Pericardium fibroblast (primary cell): Measurements from ENCODE around the gene TMEM95. TPM values are rescaled to one million over a fixed set of nuclear protein-coding genes. Genes with fewer than 3 reads are reported as not detected.

Source experiments
- total RNA-seq: library from RNA; depleted of rRNA; stranded (reverse); fragments of >200 nt; gene quantifications from 2 replicates; pipeline ENCODE4 v1.2.3, GENCODE V29; 2015

TMEM95 gene
- not detected in 2 replicates for total RNA-seq

DNA sequence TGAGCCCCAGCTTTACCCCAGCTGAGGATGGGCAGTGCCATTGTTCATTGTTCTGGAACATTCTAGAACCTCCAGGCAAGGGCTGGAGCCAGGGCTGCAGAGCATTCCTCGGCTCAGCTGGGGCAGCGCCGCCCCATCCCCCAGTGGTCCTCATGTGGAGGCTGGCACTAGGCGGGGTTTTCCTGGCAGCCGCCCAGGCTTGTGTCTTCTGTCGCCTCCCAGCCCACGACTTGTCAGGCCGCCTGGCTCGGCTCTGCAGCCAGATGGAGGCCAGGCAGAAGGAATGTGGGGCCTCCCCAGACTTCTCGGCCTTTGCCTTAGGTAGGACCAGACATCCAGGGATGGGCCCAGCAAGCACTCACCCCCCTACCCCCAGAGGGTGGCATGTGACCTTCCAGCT, at the start of gene TMEM95:
Gene TMEM95, plus strand, starts transcription at position 104 of the 400 bp plus-strand sequence. Its CDS starts 49 bp downstream, at position 153.

DNA sequence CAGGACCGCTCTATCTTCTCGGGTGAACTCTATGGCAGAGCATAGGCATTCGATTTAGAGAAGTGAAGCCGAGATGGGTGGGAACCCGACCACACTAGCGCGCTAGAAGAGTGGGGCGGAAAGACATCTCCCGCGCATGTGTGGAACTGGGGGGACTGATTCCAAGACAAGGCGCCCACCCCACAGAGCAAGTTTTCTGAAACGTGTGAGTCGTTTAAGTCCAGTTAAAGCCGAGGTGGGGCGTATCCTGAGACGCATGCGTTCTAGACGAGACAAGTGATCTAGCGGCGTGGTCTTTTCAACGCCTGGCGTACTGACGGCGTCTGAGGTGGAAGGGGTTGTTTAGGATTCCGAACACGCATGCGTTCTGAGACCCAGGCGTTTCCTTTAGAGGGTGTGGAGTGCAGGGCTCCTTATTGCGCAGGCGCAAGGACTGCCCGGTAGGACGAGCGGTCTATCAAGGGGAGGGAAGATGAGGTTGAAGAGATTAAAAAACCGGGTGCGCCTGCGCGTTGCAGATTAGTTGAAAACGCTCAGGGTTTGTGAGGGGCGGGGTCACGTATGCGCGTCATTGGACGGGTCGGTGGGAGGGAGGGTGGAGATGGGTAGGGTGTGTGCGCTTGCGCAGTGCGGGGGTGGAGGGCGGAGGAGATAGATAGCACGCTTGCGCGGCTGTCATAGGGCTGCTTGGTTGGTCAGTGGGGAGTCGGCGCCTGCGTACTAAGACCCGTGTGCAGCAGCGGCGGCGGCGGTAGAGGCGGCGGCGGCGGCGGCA, 47.9 kb upstream of the TMEM95 start, which contains the start of gene EIF5A:
Gene EIF5A, plus strand, starts transcription at position 718 of the 775 bp plus-strand sequence. CDS start 2,008 bp downstream, outside the sequence.

GRCh38 chr17:7314719-7315569, 40.0 kb upstream of the TMEM95 start, which contains the start of gene GPS2:
Gene GPS2, minus strand, starts transcription at chr17:7315360. Its CDS starts 308 bp downstream, at chr17:7315052.

GRCh38 chr17:7328840-7329373, 26.0 kb upstream of the TMEM95 start, which contains the start of gene NEURL4:
Gene NEURL4, minus strand, starts transcription at chr17:7329335. Its CDS starts 23 bp downstream, at chr17:7329312.

DNA sequence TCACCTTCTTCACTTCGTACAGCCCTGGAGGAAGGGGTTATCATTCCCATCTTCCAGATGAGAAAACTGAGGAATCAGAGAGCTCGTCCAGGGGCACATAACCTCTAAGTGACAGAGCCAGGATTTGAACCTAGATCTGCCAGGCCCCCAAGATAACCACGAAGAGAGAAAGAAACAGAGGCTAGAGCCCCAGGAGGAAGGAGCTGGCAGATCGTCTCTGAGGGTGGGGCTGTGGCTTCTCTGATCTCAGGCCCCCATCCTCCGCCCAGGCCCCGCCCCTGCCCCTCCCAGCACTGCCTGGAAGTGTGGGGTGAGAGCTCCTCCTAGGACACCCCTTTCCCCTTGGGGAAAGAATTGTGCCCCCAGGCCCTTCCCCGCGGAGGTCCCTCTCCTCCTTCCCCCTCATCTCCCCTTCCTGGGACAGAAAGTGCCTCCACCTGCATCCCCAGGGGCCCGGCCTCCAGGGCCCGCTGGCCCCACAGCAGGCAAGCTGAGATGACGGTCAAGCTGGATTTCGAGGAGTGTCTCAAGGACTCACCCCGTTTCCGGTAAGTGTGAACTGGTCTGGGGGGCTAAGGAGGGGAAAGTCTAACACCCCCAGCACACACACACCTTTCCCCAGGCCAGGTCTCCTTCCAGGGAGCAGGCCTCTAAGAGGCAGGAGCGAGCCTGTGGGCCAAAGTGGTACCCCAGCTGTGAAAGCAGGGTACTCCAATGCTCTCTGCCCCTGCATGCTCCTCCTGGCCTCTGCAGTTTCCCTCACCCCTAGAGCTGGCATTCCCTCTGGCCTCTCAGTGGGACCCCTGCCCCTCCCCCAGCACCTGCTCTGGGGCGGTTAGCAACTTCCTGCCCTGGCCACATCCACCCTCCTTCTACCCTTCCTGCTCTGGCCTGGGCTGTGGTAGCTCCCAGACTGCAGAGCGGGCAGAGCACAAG, 18.4 kb upstream of the TMEM95 start, which contains the start of gene ACAP1:
Gene ACAP1, plus strand, starts transcription at position 290 of the 936 bp plus-strand sequence. Its CDS starts 206 bp downstream, at position 496.

DNA sequence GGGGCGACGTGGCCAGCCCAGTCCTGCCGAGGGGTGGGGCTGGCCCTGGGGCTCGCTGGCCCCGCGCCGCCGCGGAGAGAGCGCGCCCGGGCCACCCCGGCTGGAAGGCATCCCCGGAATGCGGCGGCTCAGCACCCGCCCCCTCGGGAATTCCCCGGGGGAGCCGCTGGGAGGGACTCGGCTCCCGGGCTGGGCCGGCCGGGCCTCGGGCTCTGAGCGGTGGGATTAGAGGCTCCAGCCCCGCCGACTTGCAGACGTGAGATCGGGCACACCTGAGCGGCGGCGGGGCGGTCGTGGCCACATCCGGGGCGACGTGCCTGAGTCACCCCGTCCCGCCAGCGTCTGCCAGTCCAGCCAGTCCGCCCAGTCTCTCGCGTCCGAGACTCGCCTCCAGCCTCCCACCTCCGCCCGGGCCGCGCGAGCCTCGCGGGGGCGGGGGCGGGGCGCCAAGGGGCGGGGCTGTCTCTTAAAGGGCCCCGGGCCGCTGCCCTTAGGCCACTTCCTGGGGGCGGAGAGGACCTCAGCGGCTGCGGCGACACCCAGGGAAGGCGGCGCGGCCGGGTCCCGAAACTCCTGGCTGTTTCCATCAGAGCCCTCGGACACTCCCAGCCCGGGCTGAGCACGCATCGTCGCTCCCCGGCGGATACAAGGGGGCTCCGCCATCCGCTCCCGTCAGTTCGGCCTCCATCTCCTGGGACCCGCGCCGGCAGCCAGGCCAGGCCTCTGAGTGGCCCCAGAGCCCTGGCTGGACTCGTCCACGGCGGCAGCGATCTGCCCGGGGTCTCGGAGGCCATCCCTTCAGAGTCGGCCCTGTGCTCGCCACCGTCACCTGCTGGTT, 3.1 kb upstream of the TMEM95 start, which contains the start of gene KCTD11:
Gene KCTD11, plus strand, starts transcription at position 498 of the 838 bp plus-strand sequence.

DNA sequence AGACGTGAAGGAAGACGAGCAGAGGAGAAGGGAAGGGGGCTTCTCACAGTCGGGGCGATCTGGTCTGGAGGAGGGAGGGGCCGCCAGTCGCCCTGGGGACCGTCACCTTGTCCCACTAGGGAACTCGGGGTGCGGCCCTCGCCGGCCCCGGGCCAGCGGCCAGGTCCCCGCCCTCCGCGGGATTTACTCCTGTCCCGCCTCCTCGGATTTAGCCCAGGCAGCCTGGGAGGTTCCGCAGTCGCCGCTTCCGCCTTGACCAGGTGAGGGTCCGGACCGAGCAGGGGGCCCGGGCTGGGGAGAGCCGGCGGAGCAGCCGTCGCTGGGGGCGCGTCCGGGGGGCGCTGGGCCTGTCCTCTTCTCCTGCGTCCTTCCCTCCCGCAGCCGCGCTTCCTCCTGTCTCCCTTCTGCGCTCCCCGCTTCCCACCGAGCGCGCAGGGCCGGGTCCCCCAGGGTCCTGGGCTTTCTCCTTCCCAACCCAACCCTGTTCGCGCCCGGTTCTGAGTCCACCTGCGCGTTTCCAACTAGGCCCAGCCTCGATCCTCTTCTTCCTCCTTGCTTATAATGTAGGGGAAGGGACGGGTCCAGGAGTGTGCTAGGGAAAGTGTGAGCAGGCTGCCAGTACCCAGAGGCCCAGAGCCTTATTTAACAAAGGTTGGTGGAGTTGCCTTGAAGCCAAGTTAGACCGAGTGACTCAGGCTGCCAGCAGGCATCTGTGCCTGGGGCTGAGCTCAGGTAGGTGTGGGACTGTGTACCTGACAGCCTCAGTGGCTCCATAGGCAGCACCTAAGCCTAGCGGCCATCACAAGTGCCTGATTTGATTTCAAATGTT, 26.1 kb downstream of the TMEM95 start, which contains the start of gene TNK1:
Gene TNK1, plus strand, starts transcription at position 235 of the 829 bp plus-strand sequence. CDS start 1,838 bp downstream, outside the sequence.

GRCh38 chr17:7394452-7395191, 39.7 kb downstream of the TMEM95 start, which contains the start of gene PLSCR3:
Gene PLSCR3, minus strand, starts transcription at chr17:7394525. Its CDS starts 415 bp downstream, at chr17:7394110.

DNA sequence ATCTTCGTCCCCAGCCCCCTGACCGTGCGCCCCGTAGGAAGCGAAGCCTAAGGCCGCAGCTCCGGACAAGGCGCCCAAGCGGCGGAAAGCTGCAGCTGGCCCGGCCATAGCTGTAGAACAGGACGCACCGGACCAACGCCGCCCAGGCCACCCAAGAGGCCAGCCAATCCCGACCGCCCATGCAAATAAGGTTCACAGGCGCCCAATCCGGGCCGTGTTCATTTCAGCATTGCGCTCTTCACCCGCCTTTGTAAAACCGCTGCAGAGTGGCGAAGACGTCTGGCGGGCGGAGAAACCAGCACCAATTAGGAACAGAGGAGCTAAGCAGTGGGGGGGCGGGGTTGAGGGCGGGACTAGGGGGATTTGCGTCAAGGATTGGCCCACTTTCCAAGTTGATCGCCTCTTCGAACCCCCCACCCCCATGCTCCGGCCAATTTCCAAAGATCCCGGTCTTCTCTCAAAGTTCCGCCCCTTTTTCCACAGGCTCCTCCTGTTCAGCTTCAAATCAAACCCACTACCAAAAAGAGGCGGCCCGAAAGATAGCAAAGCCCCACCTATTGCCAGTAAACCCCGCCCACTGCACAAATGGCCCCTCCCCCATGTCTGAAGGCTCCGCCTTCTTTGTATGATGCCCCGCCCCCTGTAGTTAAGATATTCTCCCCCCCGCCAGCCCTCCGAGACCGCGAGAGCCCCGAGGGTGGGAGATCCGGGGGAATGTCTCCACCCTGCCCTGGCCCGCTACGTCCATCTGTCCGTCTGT, 49.2 kb downstream of the TMEM95 start, which contains the start of gene TMEM256:
Gene TMEM256, minus strand, starts transcription at position 121 of the 760 bp plus-strand sequence. Its CDS starts 13 bp downstream, at position 108.

Other genes starting within 250 kb of the TMEM95 start
- not detected in 2 replicates for gene ASGR2, start 240.3 kb upstream of the TMEM95 start, total RNA-seq
- 0.35 and 0.85 TPM in 2 replicates for gene ASGR1, start 175.8 kb upstream of the TMEM95 start, total RNA-seq
- gene DLG4, start 135.3 kb upstream of the TMEM95 start, total RNA-seq, result 8.5 and 13.6 TPM in 2 replicates
- gene ACADVL, start 135.2 kb upstream of the TMEM95 start, total RNA-seq, result 194 and 234 TPM in 2 replicates
- 61.8 and 63.7 TPM in 2 replicates for gene DVL2, start 120.6 kb upstream of the TMEM95 start, total RNA-seq
- gene PHF23, start 115.7 kb upstream of the TMEM95 start, total RNA-seq, result 37.1 and 52.7 TPM in 2 replicates
- gene GABARAP, start 112.7 kb upstream of the TMEM95 start, total RNA-seq, result 916 and 1,059 TPM in 2 replicates
- 56.2 and 97.6 TPM in 2 replicates for gene CTDNEP1, start 103.4 kb upstream of the TMEM95 start, total RNA-seq
- gene ELP5, start 102.9 kb upstream of the TMEM95 start, total RNA-seq, result 24.4 and 27.7 TPM in 2 replicates
- 0.17 and 1.3 TPM in 2 replicates for gene CLDN7, start 92.7 kb upstream of the TMEM95 start, total RNA-seq
- gene SLC2A4, start 73.4 kb upstream of the TMEM95 start, total RNA-seq, result 0.23 TPM in 1 of 2 replicates, not detected in the other
- 0.60 TPM in 1 of 2 replicates, not detected in the other for gene YBX2, start 60.5 kb upstream of the TMEM95 start, total RNA-seq
- 327 and 351 TPM in 2 replicates for gene EIF5A, start 47.5 kb upstream of the TMEM95 start, total RNA-seq
- 65.2 and 92.2 TPM in 2 replicates for gene GPS2, start 39.8 kb upstream of the TMEM95 start, total RNA-seq
- 8.9 and 13.0 TPM in 2 replicates for gene NEURL4, start 25.8 kb upstream of the TMEM95 start, total RNA-seq
- 0.34 TPM in 1 of 2 replicates, not detected in the other for gene ACAP1, start 18.6 kb upstream of the TMEM95 start, total RNA-seq
- gene KCTD11, start 3.0 kb upstream of the TMEM95 start, total RNA-seq, result 17.2 and 24.3 TPM in 2 replicates
- 0.09 and 0.47 TPM in 2 replicates for gene TNK1, start 25.9 kb downstream of the TMEM95 start, total RNA-seq
- 45.7 and 72.9 TPM in 2 replicates for gene PLSCR3, start 39.4 kb downstream of the TMEM95 start, total RNA-seq
- gene TMEM256, start 48.9 kb downstream of the TMEM95 start, total RNA-seq, result 83.2 and 132 TPM in 2 replicates
- gene NLGN2, start 52.7 kb downstream of the TMEM95 start, total RNA-seq, result 13.5 and 18.6 TPM in 2 replicates
- not detected in 2 replicates for gene SPEM1, start 65.2 kb downstream of the TMEM95 start, total RNA-seq
- gene SPEM2, start 70.5 kb downstream of the TMEM95 start, total RNA-seq, result not detected in 2 replicates
- gene SPEM3, start 73.7 kb downstream of the TMEM95 start, total RNA-seq, result not detected in 2 replicates
- gene TMEM102, start 80.3 kb downstream of the TMEM95 start, total RNA-seq, result 1.3 and 2.4 TPM in 2 replicates
- 0.43 and 2.0 TPM in 2 replicates for gene FGF11, start 84.4 kb downstream of the TMEM95 start, total RNA-seq
- 3.7 and 6.7 TPM in 2 replicates for gene CHRNB1, start 89.9 kb downstream of the TMEM95 start, total RNA-seq
- gene ZBTB4, start 124.5 kb downstream of the TMEM95 start, total RNA-seq, result 25.4 and 29.3 TPM in 2 replicates
- not detected in 2 replicates for gene SLC35G6, start 126.3 kb downstream of the TMEM95 start, total RNA-seq
- 35.5 and 50.7 TPM in 2 replicates for gene POLR2A, start 129.2 kb downstream of the TMEM95 start, total RNA-seq
- 14.1 and 17.4 TPM in 2 replicates for gene TNFSF12, start 193.9 kb downstream of the TMEM95 start, total RNA-seq
- 2.1 and 3.6 TPM in 2 replicates for gene TNFSF13, start 203.6 kb downstream of the TMEM95 start, total RNA-seq
- 45.6 and 47.5 TPM in 2 replicates for gene SENP3, start 206.8 kb downstream of the TMEM95 start, total RNA-seq
- gene CD68, start 224.5 kb downstream of the TMEM95 start, total RNA-seq, result 13.4 and 22.7 TPM in 2 replicates
- gene MPDU1, start 228.7 kb downstream of the TMEM95 start, total RNA-seq, result 115 and 144 TPM in 2 replicates
- 0.12 and 0.85 TPM in 2 replicates for gene SOX15, start 234.9 kb downstream of the TMEM95 start, total RNA-seq